OCI-LY3 (cell line): Measurements from ENCODE around the gene BRI3BP.

ENCODE experiments used
- EZH2phosphoT487 ChIP-seq: fragments of 200-600 bp; shearing (Covaris generic); IDR thresholded peaks from 2 replicates; pipeline ENCODE4 v1.6.1; 2018; ENCODE audit warnings: antibody characterized with exemption, mixed run types, low read depth
- TF ChIP-seq, protein P1 (sequence below): fragments of 200-600, 300-600 bp; sonication (generic); IDR thresholded peaks from 2 replicates; pipeline ENCODE4 v1.5.1; 2014; ENCODE audit warnings: antibody characterized with exemption, low read length, low read depth

- TF ChIP-seq, protein P1, sequence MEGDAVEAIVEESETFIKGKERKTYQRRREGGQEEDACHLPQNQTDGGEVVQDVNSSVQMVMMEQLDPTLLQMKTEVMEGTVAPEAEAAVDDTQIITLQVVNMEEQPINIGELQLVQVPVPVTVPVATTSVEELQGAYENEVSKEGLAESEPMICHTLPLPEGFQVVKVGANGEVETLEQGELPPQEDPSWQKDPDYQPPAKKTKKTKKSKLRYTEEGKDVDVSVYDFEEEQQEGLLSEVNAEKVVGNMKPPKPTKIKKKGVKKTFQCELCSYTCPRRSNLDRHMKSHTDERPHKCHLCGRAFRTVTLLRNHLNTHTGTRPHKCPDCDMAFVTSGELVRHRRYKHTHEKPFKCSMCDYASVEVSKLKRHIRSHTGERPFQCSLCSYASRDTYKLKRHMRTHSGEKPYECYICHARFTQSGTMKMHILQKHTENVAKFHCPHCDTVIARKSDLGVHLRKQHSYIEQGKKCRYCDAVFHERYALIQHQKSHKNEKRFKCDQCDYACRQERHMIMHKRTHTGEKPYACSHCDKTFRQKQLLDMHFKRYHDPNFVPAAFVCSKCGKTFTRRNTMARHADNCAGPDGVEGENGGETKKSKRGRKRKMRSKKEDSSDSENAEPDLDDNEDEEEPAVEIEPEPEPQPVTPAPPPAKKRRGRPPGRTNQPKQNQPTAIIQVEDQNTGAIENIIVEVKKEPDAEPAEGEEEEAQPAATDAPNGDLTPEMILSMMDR: no peak
- TF ChIP-seq EZH2phosphoT487: no peak
Measured at GRCh38 chr12:124949066-124949465, 44.4 kb upstream of the BRI3BP start.
